GM06990 (cell line): Measurements from ENCODE around the gene UQCR10.

Experiments
- DNase-seq: peaks from one replicate; pipeline ENCODE4 v3.0.0-alpha.2; 2011; ENCODE audit not compliant: insufficient read length; ENCODE audit errors: extremely low read depth
- H3K27me3 ChIP-seq: replicated peaks from 2 replicates; pipeline ENCODE4 v1.6.0; 2011; ENCODE audit warnings: low read length; ENCODE audit not compliant: control insufficient read depth, insufficient read depth
- H3K36me3 ChIP-seq: 2 replicates; pipeline ENCODE4 v1.5.1; 2011; ENCODE audit warnings: low read length; ENCODE audit not compliant: control insufficient read depth, insufficient read depth
- H3K4me3 ChIP-seq: replicated peaks from 2 replicates; pipeline ENCODE4 v1.5.1; 2011; ENCODE audit warnings: low read depth, mild to moderate bottlenecking, control low read depth, low read length
- TF ChIP-seq, protein P1 (sequence below): IDR thresholded peaks from 2 replicates; pipeline ENCODE4 v1.5.1; 2011; ENCODE audit warnings: low read length, control low read depth, mild to moderate bottlenecking, inconsistent platforms; ENCODE audit not compliant: insufficient read depth, poor library complexity, severe bottlenecking

Gene UQCR10

DNA sequence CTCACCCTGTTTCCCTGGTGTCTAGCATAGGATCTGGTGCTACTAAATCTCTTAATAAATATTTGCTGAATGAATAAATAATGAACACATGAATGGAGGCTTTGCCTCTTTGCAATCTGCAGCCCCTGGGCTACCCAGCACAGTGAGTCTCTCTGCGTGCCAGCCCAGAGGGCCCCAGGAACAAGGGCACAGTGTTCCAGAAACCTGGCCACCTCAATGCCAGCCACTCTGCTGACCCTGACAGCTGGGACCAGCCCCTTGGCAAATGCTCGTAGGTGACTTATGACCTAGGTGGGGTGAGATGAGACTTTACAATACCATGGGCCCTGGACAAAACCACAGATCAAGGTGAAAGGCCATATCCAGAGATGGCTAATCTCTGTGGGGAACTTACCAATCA is 31.6 kb downstream of the UQCR10 start:
- TF ChIP-seq, protein P1, sequence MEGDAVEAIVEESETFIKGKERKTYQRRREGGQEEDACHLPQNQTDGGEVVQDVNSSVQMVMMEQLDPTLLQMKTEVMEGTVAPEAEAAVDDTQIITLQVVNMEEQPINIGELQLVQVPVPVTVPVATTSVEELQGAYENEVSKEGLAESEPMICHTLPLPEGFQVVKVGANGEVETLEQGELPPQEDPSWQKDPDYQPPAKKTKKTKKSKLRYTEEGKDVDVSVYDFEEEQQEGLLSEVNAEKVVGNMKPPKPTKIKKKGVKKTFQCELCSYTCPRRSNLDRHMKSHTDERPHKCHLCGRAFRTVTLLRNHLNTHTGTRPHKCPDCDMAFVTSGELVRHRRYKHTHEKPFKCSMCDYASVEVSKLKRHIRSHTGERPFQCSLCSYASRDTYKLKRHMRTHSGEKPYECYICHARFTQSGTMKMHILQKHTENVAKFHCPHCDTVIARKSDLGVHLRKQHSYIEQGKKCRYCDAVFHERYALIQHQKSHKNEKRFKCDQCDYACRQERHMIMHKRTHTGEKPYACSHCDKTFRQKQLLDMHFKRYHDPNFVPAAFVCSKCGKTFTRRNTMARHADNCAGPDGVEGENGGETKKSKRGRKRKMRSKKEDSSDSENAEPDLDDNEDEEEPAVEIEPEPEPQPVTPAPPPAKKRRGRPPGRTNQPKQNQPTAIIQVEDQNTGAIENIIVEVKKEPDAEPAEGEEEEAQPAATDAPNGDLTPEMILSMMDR = no peak
- H3K27me3 ChIP-seq = no peaks in the 10 kb centered on the region
- no peak for DNase-seq
- no peak overlapping the region for H3K4me3 ChIP-seq
- peaks cover 32% of the 10 kb centered on the region for H3K36me3 ChIP-seq

- no peak overlapping the region for H3K4me3 ChIP-seq
Observed at GRCh38 chr22:29799217-29799680, 32.1 kb downstream of the UQCR10 start.

GRCh38 chr22:29801153-29801552 is 34.0 kb downstream of the UQCR10 start:
- DNase-seq = no peak
- H3K27me3 ChIP-seq = no peaks in the 10 kb centered on the region
- peaks cover 47% of the 10 kb centered on the region for H3K36me3 ChIP-seq
- no peak overlapping the region for H3K4me3 ChIP-seq
- TF ChIP-seq, protein P1 = no peak

More at GRCh38 chr22:29799217-29799680, 32.1 kb downstream of the UQCR10 start:
- H3K36me3 ChIP-seq = peaks cover 37% of the 10 kb centered on the region
- no peak for DNase-seq
- TF ChIP-seq, protein P1 = no peak
- no peaks in the 10 kb centered on the region for H3K27me3 ChIP-seq

GRCh38 chr22:29801796-29802195 is 34.6 kb downstream of the UQCR10 start:
- Histone ChIP-seq H3K27me3 (no peaks in the 10 kb centered on the region), H3K36me3 (peaks cover 47% of the 10 kb centered on the region), H3K4me3 (no peak overlapping the region)
- TF ChIP-seq, protein P1 = no peak
- no peak for DNase-seq

DNA sequence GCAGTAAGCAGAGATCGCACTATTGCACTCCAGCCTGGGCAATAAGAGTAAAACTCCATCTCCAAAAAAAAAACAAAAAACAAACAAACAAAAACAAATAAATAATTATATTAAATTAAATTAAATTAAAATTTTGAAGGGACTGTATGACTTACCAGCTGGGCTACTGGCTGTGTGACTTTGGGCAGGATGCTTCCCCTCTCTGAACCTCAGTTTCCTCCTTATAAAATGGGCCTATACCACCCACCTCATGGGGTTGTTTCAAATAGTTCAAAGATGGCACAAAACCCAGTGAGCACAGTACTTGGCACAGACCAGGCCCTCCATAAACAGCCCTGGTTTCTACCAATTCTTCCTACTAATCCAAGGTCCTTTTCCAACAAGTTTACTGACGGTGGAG is 36.0 kb downstream of the UQCR10 start:
- peaks cover 50% of the 10 kb centered on the region for H3K36me3 ChIP-seq

More for the DNA sequence above, 36.0 kb downstream of the UQCR10 start:
- DNase-seq = no peak
- no peak overlapping the region for H3K4me3 ChIP-seq
- H3K27me3 ChIP-seq = no peaks in the 10 kb centered on the region
- TF ChIP-seq, protein P1 = no peak
